Hematopoietic multipotent progenitor cell treated with erythropoietin and hydrocortisone succinate and interleukin-3 and kit ligand, for 8 days (in vitro differentiated cells): ENCODE data around the gene SMARCC2.
"Not testable (repeated sequence)": the region's sequence is repeated elsewhere in the genome, so short reads cannot be mapped to it uniquely, and the experiment has no call there.

Experiments used
- DNase-seq: peaks from one replicate; pipeline ENCODE4 v3.0.0-alpha.2; 2015

Gene SMARCC2

GRCh38 chr12:56162468-56163290, 26.6 kb downstream of the SMARCC2 start:
- no peak for DNase-seq

GRCh38 chr12:56161690-56162351, 27.5 kb downstream of the SMARCC2 start:
- no peak for DNase-seq

GRCh38 chr12:56160894-56161689, 28.2 kb downstream of the SMARCC2 start:
- DNase-seq, result no peak

- no peak for DNase-seq
Measured at GRCh38 chr12:56160193-56160763, 29.0 kb downstream of the SMARCC2 start.

- DNase-seq, result no peak
Measured at GRCh38 chr12:56159482-56160192, 29.6 kb downstream of the SMARCC2 start.

GRCh38 chr12:56158926-56159461, 30.3 kb downstream of the SMARCC2 start:
- peak; percentile 72 for DNase-seq

GRCh38 chr12:56158029-56158925, 31.0 kb downstream of the SMARCC2 start, which contains the start of gene MYL6:
Gene MYL6 (plus strand): TSS chr12:56158359. CDS start chr12:56158402, 43 bp downstream.
- DNase-seq, result peak; percentile 98

GRCh38 chr12:56157201-56158028, 31.9 kb downstream of the SMARCC2 start:
- DNase-seq, result peak; percentile 64

- DNase-seq, result not testable (repeated sequence)
Measured at GRCh38 chr12:56156464-56157200, 32.7 kb downstream of the SMARCC2 start.

GRCh38 chr12:56155256-56155845, 33.9 kb downstream of the SMARCC2 start:
- DNase-seq, result no peak

GRCh38 chr12:56154818-56155217, 34.5 kb downstream of the SMARCC2 start:
- DNase-seq, result no peak

GRCh38 chr12:56154246-56154771, 35.0 kb downstream of the SMARCC2 start:
- no peak for DNase-seq

- no peak for DNase-seq
Measured at GRCh38 chr12:56153678-56154065, 35.6 kb downstream of the SMARCC2 start.

GRCh38 chr12:56152756-56153677, 36.3 kb downstream of the SMARCC2 start:
- no peak for DNase-seq

- peak; percentile 93 for DNase-seq
Measured at GRCh38 chr12:56152132-56152755, 37.0 kb downstream of the SMARCC2 start, which contains the start of gene MYL6B. Gene MYL6B (plus strand): TSS chr12:56152587. CDS start chr12:56153919, 1,332 bp downstream.

GRCh38 chr12:56151672-56152131, 37.6 kb downstream of the SMARCC2 start:
- DNase-seq, result peak; percentile 80

GRCh38 chr12:56150563-56150962, 38.7 kb downstream of the SMARCC2 start:
- DNase-seq, result peak; percentile 51
